HTERT RPE-1 (cell line): ENCODE results near the gene RAB23.

Experiments used
- in situ Hi-C: fragments of 300-500 bp; cut with MboI; formaldehyde crosslinking; loops from 4 replicates; pipeline ENCODE4 v1.14.3; 2020; ENCODE audit warnings: low sequenced_read_pairs

Gene RAB23

DNA sequence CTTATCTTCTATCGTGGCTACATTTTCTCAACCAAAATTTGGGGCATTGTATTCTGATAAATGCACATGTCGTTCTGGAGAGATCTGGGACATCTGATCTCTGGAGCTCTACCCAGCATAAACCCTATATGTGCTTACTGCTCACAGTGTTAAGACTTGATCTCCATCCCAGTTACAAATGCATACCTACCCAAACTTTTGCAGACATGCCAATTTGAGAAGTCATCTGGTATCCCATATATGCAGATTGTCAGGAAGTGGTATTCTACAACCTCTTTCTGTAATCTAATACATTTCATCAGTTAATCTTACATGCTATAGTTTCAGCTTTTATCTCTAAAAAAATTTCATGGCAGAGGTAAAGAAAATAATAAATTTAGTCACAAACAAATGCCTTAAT is 38.8 kb downstream of the RAB23 start:
- in situ Hi-C loops: no loop called here

GRCh38 chr6:57182017-57182432 is 40.1 kb downstream of the RAB23 start:
- in situ Hi-C loops: no loop called here

DNA sequence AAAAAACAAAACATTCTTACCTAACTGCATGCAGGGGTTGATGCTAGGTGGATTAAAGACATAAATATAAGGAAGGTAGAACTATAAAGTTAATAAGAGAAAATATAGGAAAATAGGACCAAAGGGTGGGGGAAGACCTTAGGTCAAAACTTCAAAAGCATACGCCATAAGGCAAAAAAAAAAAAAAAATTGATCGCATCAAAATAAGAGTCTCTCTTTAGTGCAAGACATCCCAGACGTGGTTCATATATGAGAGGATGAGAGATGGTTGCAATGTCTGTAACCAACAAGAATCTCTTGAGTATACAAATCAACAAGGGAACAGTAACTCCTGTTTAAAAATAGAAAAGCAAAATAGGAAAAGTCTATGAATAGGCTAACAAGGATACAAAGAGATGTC is 41.5 kb downstream of the RAB23 start:
- in situ Hi-C loops: no loop called here

GRCh38 chr6:57177545-57178265 is 44.4 kb downstream of the RAB23 start:
- in situ Hi-C loops: no loop called here

- in situ Hi-C loops: no loop called here
These were observed 47.6 kb downstream of the RAB23 start for GRCh38 chr6:57174511-57174907.

DNA sequence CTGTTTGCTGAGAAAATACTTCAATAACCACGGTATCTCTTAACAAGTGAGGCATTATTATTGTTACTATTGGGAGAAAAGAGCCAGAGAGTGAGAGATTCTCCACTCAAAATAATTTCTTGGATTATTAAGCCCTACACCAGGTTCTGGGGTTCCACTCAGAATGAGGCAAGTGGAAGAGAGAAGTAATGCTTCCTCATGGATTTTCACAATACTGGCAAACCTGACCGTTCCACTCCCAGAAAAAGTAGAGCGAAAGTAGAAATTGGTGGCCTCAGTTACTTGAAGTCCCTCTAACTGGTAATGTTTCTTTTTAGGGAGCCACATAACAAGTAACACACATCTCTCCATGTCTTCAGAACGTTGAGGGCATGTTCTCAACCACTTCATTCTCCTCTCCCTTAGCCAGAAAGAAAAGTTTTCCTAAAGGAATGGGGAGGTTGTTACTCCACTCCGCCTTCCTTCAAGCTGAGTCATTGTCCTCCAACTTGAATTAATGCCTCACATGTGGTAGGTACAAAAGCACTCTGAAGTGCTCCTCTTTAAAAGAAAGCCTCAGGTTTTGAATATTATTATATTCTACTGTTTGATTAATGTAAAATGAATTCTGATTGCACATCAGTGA is 48.1 kb downstream of the RAB23 start:
- in situ Hi-C loops: no loop called here

- in situ Hi-C loops: no loop called here
These were observed 48.8 kb downstream of the RAB23 start for GRCh38 chr6:57173056-57173885.

GRCh38 chr6:57172136-57173055 is 49.7 kb downstream of the RAB23 start, which contains the start of gene BAG2:
BAG2 (plus strand) TSS chr6:57172326; CDS start chr6:57172698, 372 bp downstream.
- in situ Hi-C loops: no loop called here

- in situ Hi-C loops: no loop called here
These were observed 57.0 kb downstream of the RAB23 start for GRCh38 chr6:57165080-57165479.

DNA sequence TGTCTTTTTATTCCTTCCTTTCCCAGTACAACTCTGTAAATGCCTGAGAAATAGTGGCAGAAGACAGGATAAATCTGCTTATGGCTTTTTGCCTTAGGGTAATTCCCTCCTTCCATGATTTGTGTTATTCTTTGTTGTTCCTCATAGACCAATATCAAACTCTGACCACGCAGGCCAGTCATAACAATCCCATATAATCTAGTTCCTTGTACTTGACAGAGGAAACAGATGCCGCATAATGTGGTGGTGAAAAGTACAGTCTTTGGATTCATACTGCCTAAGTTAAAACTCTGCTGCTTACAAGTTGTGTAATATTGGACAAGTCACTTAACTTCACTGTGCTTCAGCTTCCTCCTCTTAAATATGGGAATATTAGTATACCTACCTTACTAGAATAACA is 58.2 kb downstream of the RAB23 start:
- in situ Hi-C loops: no loop called here

GRCh38 chr6:57162516-57162915 is 59.6 kb downstream of the RAB23 start:
- in situ Hi-C loops: no loop called here

DNA sequence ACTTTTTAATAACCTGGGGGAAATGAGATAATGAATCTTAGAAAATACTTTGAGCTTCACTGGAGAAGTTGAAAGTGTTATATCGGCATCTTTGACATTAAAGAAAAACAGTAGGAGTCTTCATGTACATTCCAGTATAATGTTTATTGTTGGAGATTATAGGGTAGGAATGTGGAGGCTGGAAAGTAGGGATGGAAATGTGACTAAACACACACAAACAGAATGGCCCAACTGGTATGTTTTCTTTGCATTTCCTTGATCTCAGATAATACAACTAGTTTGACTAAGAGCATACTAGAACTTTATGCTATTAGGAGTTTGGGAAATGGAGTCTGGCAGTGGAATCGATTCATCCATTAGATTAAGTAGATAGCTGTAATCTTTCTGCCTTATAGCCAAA is 60.1 kb downstream of the RAB23 start:
- in situ Hi-C loops: no loop called here

GRCh38 chr6:57159127-57159526 is 63.0 kb downstream of the RAB23 start:
- in situ Hi-C loops: no loop called here

GRCh38 chr6:57158658-57159057 is 63.4 kb downstream of the RAB23 start:
- in situ Hi-C loops: no loop called here

GRCh38 chr6:57147955-57148858 is 73.9 kb downstream of the RAB23 start:
- in situ Hi-C loops: no loop called here

- in situ Hi-C loops: no loop called here
These were observed 74.7 kb downstream of the RAB23 start for GRCh38 chr6:57147401-57147800.

- in situ Hi-C loops: no loop called here
These were observed 78.4 kb downstream of the RAB23 start for GRCh38 chr6:57143690-57144089.

DNA sequence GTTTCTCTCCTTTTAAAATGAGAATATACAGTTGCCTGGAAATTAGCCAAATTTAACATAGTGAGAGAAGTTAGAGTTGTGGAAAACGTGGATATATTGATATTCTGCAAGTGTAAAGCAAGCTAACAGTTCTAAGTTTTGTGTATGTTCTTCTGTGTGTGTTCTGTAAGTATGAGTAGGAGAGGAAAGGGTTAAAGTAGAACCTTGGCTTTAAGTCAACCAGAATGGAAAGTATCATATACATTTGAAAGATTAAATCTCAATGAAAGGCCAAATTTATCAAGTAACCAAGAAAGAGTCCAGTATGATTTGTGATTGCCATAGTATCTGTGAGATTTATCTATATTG is 80.0 kb downstream of the RAB23 start:
- in situ Hi-C loops: no loop called here

GRCh38 chr6:57141451-57142177 is 80.5 kb downstream of the RAB23 start:
- in situ Hi-C loops: no loop called here
